ENCODE results near the gene SLC39A3.

GRCh38 chr19:2774953-2775555 lies 35.2 kb upstream of the SLC39A3 start:
- TF ChIP-seq POLR2AphosphoS5 (IDR thresholded peaks at IDR 0.05; ENCODE audit: borderline replicate concordance, low read depth, low read length) (no peak), EZH2 (IDR thresholded peaks at IDR 0.05) (no peak)

All from SK-N-MC (cell line).